OCI-LY7 (cell line): ENCODE results near the gene SFT2D3.

ENCODE experiments used
- CTCF ChIP-seq: fragments of 200-600 bp; sonication (generic); conservative IDR thresholded peaks from 2 replicates; pipeline ENCODE4 v1.5.1; 2014; ENCODE audit warnings: mild to moderate bottlenecking, antibody characterized with exemption, low read length, moderate library complexity, mixed read lengths
- EZH2phosphoT487 ChIP-seq: fragments of 200-600 bp; sonication (generic); IDR thresholded peaks from 2 replicates; pipeline ENCODE4 v1.6.1; 2018; ENCODE audit warnings: low read depth, borderline replicate concordance, mild to moderate bottlenecking, mixed run types, antibody characterized with exemption, low read length, moderate library complexity, mixed read lengths

- TF ChIP-seq CTCF (no peak), EZH2phosphoT487 (no peak)
Measured at GRCh38 chr2:127658146-127658545, 43.2 kb upstream of the SFT2D3 start.
